GM21390 (cell line): ENCODE results near the gene NFIA.
A peak's percentile ranks its signal among the peaks of the same experiment; 100 is the strongest.

Experiments used
- ATAC-seq: cut with Tn5 transposase; IDR thresholded peaks from one replicate; pipeline ENCODE4 v1.9.1; 2021; ENCODE audit not compliant: unreplicated experiment

The NFIA gene

GRCh38 chr1:61322769-61323168, 240.4 kb downstream of the NFIA start:
- no peak for ATAC-seq

DNA sequence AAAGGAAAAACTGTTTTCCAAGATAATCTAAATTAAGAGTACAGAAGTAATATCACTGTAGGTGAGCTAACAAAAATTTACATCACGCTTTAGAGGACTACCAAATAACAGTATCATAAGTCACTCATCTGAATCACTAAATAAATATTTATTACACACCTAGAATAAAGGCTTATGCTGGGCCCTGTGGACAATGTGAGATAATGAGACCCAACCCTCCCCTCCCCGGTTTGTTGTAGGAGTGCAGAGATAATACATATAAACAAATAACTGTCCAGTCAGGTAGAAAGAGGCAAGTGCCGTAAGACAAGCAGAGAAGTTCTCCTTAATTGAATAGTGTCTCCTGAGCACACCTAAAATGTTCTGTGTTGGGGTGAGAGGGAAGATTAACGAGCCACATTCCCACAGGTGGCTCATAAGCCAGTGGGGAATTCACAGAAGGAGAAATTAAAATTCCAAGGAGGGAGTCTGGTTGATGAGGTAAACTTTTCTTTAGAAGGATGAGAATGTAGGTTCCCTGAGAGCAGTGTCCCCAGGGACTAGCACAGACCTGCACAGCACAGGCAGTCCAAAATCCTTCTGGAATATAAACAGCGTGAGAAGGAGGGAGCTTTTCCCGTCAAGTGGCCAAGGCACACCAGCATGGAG, 241.4 kb downstream of the NFIA start:
- ATAC-seq = no peak

DNA sequence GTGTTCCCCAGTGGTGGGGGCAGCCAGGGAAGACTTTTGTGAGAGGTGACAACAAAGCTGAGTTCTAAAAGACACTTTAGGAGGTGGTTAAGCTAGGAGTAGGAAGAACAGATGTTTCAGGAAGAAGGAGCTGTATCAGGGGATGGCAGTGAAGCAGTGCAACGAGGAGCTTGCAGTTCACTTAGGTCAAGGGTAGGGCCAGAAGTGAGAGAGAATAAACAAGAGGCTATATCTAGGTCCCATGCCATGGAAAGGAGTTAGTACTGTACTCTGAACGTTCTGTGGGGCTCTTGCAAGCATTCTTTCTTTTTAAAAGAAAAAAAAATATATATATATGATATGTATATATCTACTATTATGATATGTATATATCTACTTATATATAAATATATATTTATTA, 244.4 kb downstream of the NFIA start:
- ATAC-seq = no peak

GRCh38 chr1:61327436-61327835, 245.1 kb downstream of the NFIA start:
- no peak for ATAC-seq

DNA sequence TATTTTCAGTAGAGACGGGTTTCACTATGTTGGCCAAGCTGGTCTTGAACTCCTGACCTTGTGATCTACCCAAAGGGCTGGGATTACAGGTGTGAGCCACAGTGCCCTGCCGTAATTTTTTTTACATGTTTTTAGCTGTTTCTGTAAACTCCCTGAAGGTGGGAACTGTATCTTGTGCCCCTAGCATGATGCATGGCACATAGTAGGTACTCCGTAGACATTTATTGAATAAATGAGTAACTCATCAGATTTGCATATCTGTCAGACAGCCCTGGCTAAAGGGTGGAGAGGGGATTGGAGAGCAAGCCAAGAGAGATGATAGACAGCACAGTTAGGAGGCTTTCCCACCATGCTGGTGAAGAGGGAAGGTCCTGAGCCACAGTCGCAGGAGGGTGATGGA, 247.2 kb downstream of the NFIA start:
- ATAC-seq = no peak

DNA sequence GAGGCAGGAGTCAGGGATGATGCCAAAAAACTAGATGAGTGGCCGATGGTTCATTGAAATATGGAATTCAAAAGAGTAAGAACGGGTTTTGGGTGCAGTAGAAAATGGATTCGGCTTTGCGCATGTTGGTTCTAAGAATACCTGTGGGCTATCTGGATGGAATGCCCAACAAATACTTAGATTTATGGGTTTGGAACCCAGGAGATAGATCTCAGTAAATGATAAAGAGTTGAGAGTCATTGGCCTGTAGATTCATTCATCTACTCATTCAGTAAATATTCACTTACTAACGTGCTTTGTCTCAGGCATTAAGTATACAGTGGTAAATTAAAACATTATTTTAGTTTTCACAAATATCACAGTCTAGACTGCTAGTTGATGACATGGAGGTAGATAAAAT, 247.7 kb downstream of the NFIA start:
- ATAC-seq = no peak

DNA sequence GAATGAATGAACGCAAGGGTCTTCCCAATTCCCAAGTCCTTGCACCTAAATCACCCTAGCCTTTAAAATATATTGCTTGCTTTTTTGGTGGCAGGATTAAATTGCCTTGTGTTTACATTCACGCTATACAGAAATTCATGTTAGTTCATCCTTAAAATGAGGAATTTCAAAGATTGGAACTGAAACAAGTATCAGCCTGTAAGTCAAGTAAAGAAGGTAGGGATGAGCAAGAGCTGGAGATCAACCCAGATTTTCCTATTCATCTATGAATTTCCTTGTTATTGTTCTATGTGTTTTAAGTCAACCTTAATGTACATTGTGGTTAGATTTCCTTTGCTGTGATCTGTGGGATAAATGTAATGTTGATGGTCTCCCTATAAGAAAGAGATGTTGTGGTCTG, 248.2 kb downstream of the NFIA start:
- no peak for ATAC-seq

DNA sequence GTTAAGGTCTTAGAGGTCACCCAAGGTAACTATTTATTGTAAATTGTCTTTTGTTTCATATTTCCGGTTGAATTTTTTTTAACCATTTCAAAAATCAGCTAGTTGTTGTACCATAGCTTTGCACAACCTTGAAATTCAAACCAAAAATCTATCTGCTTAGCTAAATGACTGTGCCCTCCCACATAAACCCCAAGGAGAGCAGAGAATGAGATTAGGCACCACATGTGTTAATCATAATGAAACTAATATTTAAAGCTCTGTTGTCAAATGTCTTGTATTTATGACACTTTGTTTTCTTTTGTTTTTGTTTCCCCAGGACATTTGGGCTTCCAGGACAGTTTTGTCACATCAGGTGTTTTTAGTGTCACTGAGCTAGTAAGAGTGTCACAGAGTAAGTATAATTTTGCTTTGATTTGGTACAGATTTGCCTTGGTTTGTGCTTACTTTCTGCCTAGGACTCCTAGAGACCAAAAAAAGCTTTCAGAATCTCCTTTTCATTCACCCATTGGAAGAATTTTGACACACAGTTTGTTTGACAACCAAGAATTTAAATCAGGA, 249.9 kb downstream of the NFIA start:
- peak; percentile 98 for ATAC-seq

DNA sequence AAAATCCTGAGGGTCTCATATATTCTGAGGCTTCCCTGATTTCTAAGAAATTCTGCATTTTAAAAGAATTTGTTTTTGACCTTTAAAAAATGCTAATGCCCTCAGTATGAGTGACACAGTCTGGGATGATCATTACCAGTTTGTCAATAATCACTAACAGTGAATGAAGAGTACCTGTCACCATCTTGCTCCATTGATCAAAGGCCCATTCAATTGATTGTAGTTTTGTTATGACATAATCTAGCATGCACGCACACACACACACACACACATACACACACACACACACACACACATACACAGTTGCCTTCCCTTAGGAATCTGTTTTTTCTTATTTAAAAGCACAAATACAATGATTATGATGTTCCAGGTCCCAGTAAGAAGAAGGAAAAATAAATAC, 250.4 kb downstream of the NFIA start:
- no peak for ATAC-seq

GRCh38 chr1:61334718-61335589, 252.6 kb downstream of the NFIA start:
- ATAC-seq = no peak

DNA sequence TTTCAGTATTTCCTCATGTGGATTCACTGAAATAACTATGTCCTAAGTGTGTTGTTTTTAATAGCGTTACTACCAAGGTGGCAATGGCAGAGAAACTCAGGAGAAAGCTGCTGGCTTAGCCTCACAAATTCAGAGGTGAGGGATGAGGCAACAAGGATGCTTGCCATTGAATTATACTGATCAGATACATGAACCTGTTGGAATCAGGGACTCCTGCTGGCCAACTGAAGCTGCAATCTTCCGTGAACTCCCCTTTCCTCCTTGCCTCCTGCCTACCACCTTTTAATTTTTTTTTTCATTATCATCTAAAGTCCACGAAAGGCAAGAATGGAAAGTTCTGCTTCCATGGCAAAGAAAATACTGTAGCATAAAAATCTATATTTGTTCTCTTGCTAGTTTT, 254.7 kb downstream of the NFIA start:
- ATAC-seq = no peak

GRCh38 chr1:61337441-61337951, 255.1 kb downstream of the NFIA start:
- ATAC-seq = no peak

GRCh38 chr1:61337981-61338848, 255.9 kb downstream of the NFIA start:
- ATAC-seq = no peak

GRCh38 chr1:61338899-61339298, 256.5 kb downstream of the NFIA start:
- no peak for ATAC-seq

DNA sequence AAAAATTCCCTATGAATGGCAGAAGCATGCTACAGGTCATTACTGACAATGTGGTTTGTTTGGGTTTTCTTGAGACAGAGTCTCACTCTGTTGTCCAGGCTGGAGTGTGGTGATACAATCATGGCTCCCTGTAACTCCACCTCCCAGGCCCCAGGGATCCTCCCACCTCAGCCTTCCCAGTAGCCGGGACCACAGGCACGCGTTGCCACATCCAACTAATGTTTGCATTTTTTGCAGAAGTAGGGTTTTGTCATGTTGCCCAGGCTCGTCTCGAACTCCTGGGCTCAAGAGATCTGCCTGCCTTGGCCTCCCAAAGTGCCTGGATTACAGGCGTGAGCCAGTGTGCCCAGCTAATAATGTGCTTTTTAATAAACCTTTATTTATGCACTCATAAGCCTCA, 259.1 kb downstream of the NFIA start:
- ATAC-seq = no peak

- no peak for ATAC-seq
These were observed 261.5 kb downstream of the NFIA start for GRCh38 chr1:61343734-61344420.

- no peak for ATAC-seq
These were observed 262.3 kb downstream of the NFIA start for GRCh38 chr1:61344696-61345095.

DNA sequence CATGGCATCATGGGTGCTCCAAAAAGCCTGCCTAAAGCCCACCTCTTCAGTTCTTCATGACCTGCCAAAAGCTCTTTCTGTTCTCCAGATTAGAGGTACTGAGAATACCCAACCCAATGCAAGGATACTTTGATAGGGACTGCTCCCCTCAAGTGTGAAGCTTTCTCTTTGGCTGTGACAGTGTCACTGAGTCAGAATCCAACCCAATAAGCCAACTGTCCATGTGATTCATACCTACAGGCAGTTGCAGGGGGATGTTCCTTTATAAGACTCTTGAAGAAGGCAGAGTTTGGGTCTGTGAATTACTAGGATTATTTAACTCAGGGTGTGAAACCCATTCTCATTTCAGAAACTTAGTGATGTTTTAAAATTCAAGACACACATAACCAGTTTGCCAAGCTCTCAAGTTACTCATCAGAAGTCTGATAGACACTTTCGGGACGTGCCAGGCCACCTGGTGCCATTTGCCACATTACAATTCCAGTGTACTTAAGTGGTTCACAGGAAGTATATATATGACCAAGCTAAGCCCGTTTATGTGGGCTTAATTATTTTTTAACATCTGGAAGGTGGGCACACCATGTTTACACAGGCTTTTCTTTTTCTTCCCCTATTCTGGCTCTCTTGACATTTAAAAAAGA, 265.8 kb downstream of the NFIA start:
- ATAC-seq = no peak

GRCh38 chr1:61352845-61353435, 270.6 kb downstream of the NFIA start:
- no peak for ATAC-seq
